Tibial nerve (tissue), 4 donors: Measurements from ENCODE around the gene KREMEN1.

Experiments
- EP300 ChIP-seq, 2 donors: sonication (generic); formaldehyde crosslinking; IDR thresholded peaks; one replicate each; pipeline ENCODE4 v1.6.1; 2017; ENCODE audit warnings: antibody characterized with exemption in 2 of 2, mild to moderate bottlenecking in 1 of 2
- POLR2A ChIP-seq, 2 donors: fragments of 450-650 bp; IDR thresholded peaks; one replicate each; pipeline ENCODE4 v1.6.1; 2017; ENCODE audit warnings: antibody characterized with exemption in 2 of 2, mild to moderate bottlenecking in 2 of 2, moderate library complexity in 2 of 2
- TF ChIP-seq, protein P1 (sequence below), 5 experiments: fragments of 200-600 bp in 3 of 5; fragments of 450-650 bp in 2 of 5; sonication (generic) in 3 of 5; IDR thresholded peaks; one replicate each; pipeline ENCODE4 v1.5.1; 2016 to 2019; ENCODE audit warnings: antibody characterized with exemption in 5 of 5, mild to moderate bottlenecking in 3 of 5, moderate library complexity in 2 of 5

GRCh38 chr22:29078036-29078868, 5.4 kb downstream of the KREMEN1 start:
- TF ChIP-seq POLR2A (IDR thresholded peaks at IDR 0.05) (no peak), EP300 (IDR thresholded peaks at IDR 0.05) (no peak)
- TF ChIP-seq, protein P1, sequence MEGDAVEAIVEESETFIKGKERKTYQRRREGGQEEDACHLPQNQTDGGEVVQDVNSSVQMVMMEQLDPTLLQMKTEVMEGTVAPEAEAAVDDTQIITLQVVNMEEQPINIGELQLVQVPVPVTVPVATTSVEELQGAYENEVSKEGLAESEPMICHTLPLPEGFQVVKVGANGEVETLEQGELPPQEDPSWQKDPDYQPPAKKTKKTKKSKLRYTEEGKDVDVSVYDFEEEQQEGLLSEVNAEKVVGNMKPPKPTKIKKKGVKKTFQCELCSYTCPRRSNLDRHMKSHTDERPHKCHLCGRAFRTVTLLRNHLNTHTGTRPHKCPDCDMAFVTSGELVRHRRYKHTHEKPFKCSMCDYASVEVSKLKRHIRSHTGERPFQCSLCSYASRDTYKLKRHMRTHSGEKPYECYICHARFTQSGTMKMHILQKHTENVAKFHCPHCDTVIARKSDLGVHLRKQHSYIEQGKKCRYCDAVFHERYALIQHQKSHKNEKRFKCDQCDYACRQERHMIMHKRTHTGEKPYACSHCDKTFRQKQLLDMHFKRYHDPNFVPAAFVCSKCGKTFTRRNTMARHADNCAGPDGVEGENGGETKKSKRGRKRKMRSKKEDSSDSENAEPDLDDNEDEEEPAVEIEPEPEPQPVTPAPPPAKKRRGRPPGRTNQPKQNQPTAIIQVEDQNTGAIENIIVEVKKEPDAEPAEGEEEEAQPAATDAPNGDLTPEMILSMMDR (IDR thresholded peaks at IDR 0.05): no peak
